ENCODE results near the gene HTR3C. TPM values are rescaled to one million over a fixed set of nuclear protein-coding genes. Genes with fewer than 3 reads are reported as not detected.

The HTR3C gene
- total RNA-seq, 4 donors from 2014 or later = not detected

- no peak within 1 kb of the TSS for H3K27ac ChIP-seq
- 83 to 86% methylated on average over 7 of the region's 7 CpGs for whole genome bisulfite sequencing, 2 donors
Observed at GRCh38 chr3:184096811-184097383, 44.0 kb downstream of the HTR3C start, which contains the start of gene HTR3E. Gene HTR3E (plus strand): TSS chr3:184097064. CDS start chr3:184097530, 466 bp downstream.

GRCh38 chr3:184097556-184097955, 44.7 kb downstream of the HTR3C start:
- H3K4me3 ChIP-seq = no peak overlapping the region
- H3K27ac ChIP-seq = no peak overlapping the region
- 89 to 92% methylated on average over 6 of the region's 6 CpGs for WGBS, 2 donors
- no peak for TF ChIP-seq EP300 (IDR thresholded peaks at IDR 0.05)
- H3K4me1 ChIP-seq = no peaks in the 10 kb centered on the region
- no peaks in the 10 kb centered on the region for H3K27me3 ChIP-seq
- H3K36me3 ChIP-seq = no peaks in the 10 kb centered on the region
- peaks cover 0 to 37% (median 0%) of the 10 kb centered on the region in 4 donors for H3K9me3 ChIP-seq
- DNase-seq (ENCODE audit: low spot score in 2 of 2) = no peak

More at GRCh38 chr3:184096811-184097383, 44.0 kb downstream of the HTR3C start, which contains the start of gene HTR3E:
- no peaks in the 10 kb centered on the region for H3K36me3 ChIP-seq
- H3K4me3 ChIP-seq = no peak within 1 kb of the TSS
- H3K27me3 ChIP-seq = no peaks in the 10 kb centered on the region
- no peak for DNase-seq (ENCODE audit: low spot score in 2 of 2)
- TF ChIP-seq EP300 (IDR thresholded peaks at IDR 0.05) (no peak), CTCF (IDR thresholded peaks at IDR 0.05) (no peak), POLR2A (IDR thresholded peaks at IDR 0.05) (no peak)
- H3K4me1 ChIP-seq = no peaks in the 10 kb centered on the region
- H3K9me3 ChIP-seq = peaks cover 0 to 43% (median 1%) of the 10 kb centered on the region in 4 donors

- no peaks in the 10 kb centered on the region for H3K36me3 ChIP-seq
- no peak overlapping the region for H3K4me3 ChIP-seq
- H3K27ac ChIP-seq = no peak overlapping the region
- DNase-seq (ENCODE audit: low spot score in 2 of 2) = no peak
- H3K4me1 ChIP-seq = no peaks in the 10 kb centered on the region
- no peaks in the 10 kb centered on the region for H3K27me3 ChIP-seq
- TF ChIP-seq POLR2A (IDR thresholded peaks at IDR 0.05) (no peak), EP300 (IDR thresholded peaks at IDR 0.05) (no peak), CTCF (IDR thresholded peaks at IDR 0.05) (no peak)
- H3K9me3 ChIP-seq = peaks cover 0 to 24% (median 0%) of the 10 kb centered on the region in 4 donors
- WGBS, 2 donors = 69% methylated on average over 24 of the region's 24 CpGs
Observed at GRCh38 chr3:184099806-184100686, 47.2 kb downstream of the HTR3C start.

Small RNA genes within 50 kb of the gene (small RNA-seq; reads per million reads assigned to genes)
- not detected for gene RF00019

Other genes starting within 250 kb of the HTR3C start
- gene MAP6D1, start 227.5 kb upstream of the HTR3C start, total RNA-seq = 10 to 100 TPM in 1 of 4 donors, 1 to 10 TPM in 2, under 1 TPM in 1; 0.42 to 21.6 (median 3.6) TPM
- gene PARL, start 168.2 kb upstream of the HTR3C start, total RNA-seq = 10 to 100 TPM; 47.6 to 66.6 (median 55.7) TPM
- 10 to 100 TPM; 34.9 to 61.2 (median 45.0) TPM for gene ABCC5, start 35.2 kb upstream of the HTR3C start, total RNA-seq
- gene HTR3D, start 21.3 kb upstream of the HTR3C start, total RNA-seq = not detected
- not detected for gene HTR3E, start 44.0 kb downstream of the HTR3C start, total RNA-seq
- gene EIF2B5, start 82.3 kb downstream of the HTR3C start, total RNA-seq = 10 to 100 TPM; 28.8 to 51.0 (median 36.5) TPM
- 10 to 100 TPM; 45.2 to 86.5 (median 66.1) TPM for gene DVL3, start 102.3 kb downstream of the HTR3C start, total RNA-seq
- 100 to 1,000 TPM; 182 to 212 (median 199) TPM for gene AP2M1, start 121.8 kb downstream of the HTR3C start, total RNA-seq
- 10 to 100 TPM; 51.6 to 96.9 (median 64.0) TPM for gene ABCF3, start 133.2 kb downstream of the HTR3C start, total RNA-seq
- 1 to 10 TPM in 1 of 4 donors, under 1 TPM in 2, not detected in 1; 0.21 to 1.8 (median 0.22) TPM for gene VWA5B2, start 176.5 kb downstream of the HTR3C start, total RNA-seq
- 10 to 100 TPM; 38.9 to 79.5 (median 58.7) TPM for gene ALG3, start 195.9 kb downstream of the HTR3C start, total RNA-seq
- 1 to 10 TPM in 3 of 4 donors, under 1 TPM in 1; 0.98 to 4.8 (median 2.5) TPM for gene EEF1AKMT4, start 196.6 kb downstream of the HTR3C start, total RNA-seq
- gene CAMK2N2, start 208.5 kb downstream of the HTR3C start, total RNA-seq = not detected
- gene ECE2, start 223.0 kb downstream of the HTR3C start, total RNA-seq = not detected
- gene PSMD2, start 246.2 kb downstream of the HTR3C start, total RNA-seq = 100 to 1,000 TPM; 122 to 226 (median 152) TPM

All from tibial nerve (tissue), 4 donors.